ENCODE measurements around the gene MAFF. TPM values are rescaled to one million over a fixed set of nuclear protein-coding genes. Genes with fewer than 3 reads are reported as not detected.

MAFF gene
- total RNA-seq, 4 donors from 2014 or later: 13.1 to 111 (median 24.6) TPM

- no peak overlapping the region for H3K27ac ChIP-seq
- H3K36me3 ChIP-seq: peaks cover 0 to under 1% of the 10 kb centered on the region in 2 donors
- WGBS, 2 donors: 83 to 84% methylated on average over 10 to 11 of the region's 11 CpGs
- H3K4me3 ChIP-seq (replicated peaks in 1 of 3): no peak overlapping the region
- intact Hi-C loops (cut with DNase I): no loop called here
- H3K4me1 ChIP-seq: peaks cover 6 to 34% of the 10 kb centered on the region in 2 donors
- no peaks in the 10 kb centered on the region for H3K9me3 ChIP-seq
- no peak for TF ChIP-seq CTCF (IDR thresholded peaks at IDR 0.05)
- no peaks in the 10 kb centered on the region for H3K27me3 ChIP-seq
- DNase-seq: no peak
Observed at GRCh38 chr22:38215156-38216038, 13.6 kb downstream of the MAFF start.

GRCh38 chr22:38218661-38219622, 17.1 kb downstream of the MAFF start:
- WGBS, 2 donors: 45 to 52% methylated on average over 17 to 23 of the region's 25 CpGs
- Histone ChIP-seq H3K27me3 (no peaks in the 10 kb centered on the region), H3K36me3 (peaks cover 10 to 11% of the 10 kb centered on the region in 2 donors), H3K4me3 (replicated peaks in 1 of 3) (no peak overlapping the region), H3K9me3 (no peaks in the 10 kb centered on the region), H3K4me1 (peaks cover 11 to 44% of the 10 kb centered on the region in 2 donors), H3K27ac (peak overlapping the region; percentile 81 to 91 (median 86))
- peak; percentile 70 to 76 for DNase-seq
- TF ChIP-seq CTCF (IDR thresholded peaks at IDR 0.05) (no peak), POLR2A (IDR thresholded peaks at IDR 0.05) (peak in 1 of 2 donors; percentile 21)
- intact Hi-C loops (cut with DNase I): no loop called here

- TF ChIP-seq POLR2A (IDR thresholded peaks at IDR 0.05) (no peak), CTCF (IDR thresholded peaks at IDR 0.05) (no peak)
Observed at GRCh38 chr22:38219632-38220031, 17.8 kb downstream of the MAFF start.

GRCh38 chr22:38220163-38220562, 18.4 kb downstream of the MAFF start:
- no peak overlapping the region for H3K4me3 ChIP-seq (replicated peaks in 1 of 3)
- 82% methylated on average over 8 of the region's 8 CpGs for WGBS, 2 donors
- peak overlapping the region in 2 of 3 donors; percentile 86 to 91 for H3K27ac ChIP-seq
- H3K36me3 ChIP-seq: peaks cover 19% of the 10 kb centered on the region in 2 donors
- no peak for DNase-seq
- intact Hi-C loops (cut with DNase I): no loop called here
- peaks cover 8 to 38% of the 10 kb centered on the region in 2 donors for H3K4me1 ChIP-seq
- H3K27me3 ChIP-seq: no peaks in the 10 kb centered on the region
- H3K9me3 ChIP-seq: no peaks in the 10 kb centered on the region
- TF ChIP-seq POLR2A (IDR thresholded peaks at IDR 0.05): no peak
- no peak for TF ChIP-seq CTCF (IDR thresholded peaks at IDR 0.05)

More at GRCh38 chr22:38219632-38220031, 17.8 kb downstream of the MAFF start:
- DNase-seq: no peak
- Histone ChIP-seq H3K27me3 (no peaks in the 10 kb centered on the region), H3K27ac (peak overlapping the region in 2 of 3 donors; percentile 86 to 91), H3K4me1 (peaks cover 8 to 41% of the 10 kb centered on the region in 2 donors), H3K36me3 (peaks cover 13 to 14% of the 10 kb centered on the region in 2 donors), H3K4me3 (replicated peaks in 1 of 3) (no peak overlapping the region), H3K9me3 (no peaks in the 10 kb centered on the region)
- intact Hi-C loops (cut with DNase I): no loop called here
- WGBS, 2 donors: 65 to 73% methylated on average over 5 to 10 of the region's 10 CpGs

All from thyroid gland (tissue), 4 donors.